Tongue (tissue), 2 donors: ENCODE results near the gene MUC5B. TPM values are rescaled to one million over a fixed set of nuclear protein-coding genes. Genes with fewer than 3 reads are reported as not detected.
A peak's percentile ranks its signal among the peaks of the same experiment; 100 is the strongest.
"Not testable (repeated sequence)": the region's sequence is repeated elsewhere in the genome, so short reads cannot be mapped to it uniquely, and the experiment has no call there.

Experiments used
- DNase-seq: peaks from one replicate; pipeline ENCODE4 v3.0.0-alpha.2; 2015
- total RNA-seq: library from RNA; depleted of rRNA; stranded (reverse); fragments of >200 nt; gene quantifications from one replicate; pipeline ENCODE4 v1.2.3, GENCODE V29; 2014

Gene MUC5B
- total RNA-seq, 1 donor from 2014 or later, result 159 TPM

GRCh38 chr11:1264444-1264843 lies 41.6 kb downstream of the MUC5B start:
- peak; percentile 47 for DNase-seq

GRCh38 chr11:1265480-1265879 lies 42.6 kb downstream of the MUC5B start:
- not testable (repeated sequence) for DNase-seq

DNA sequence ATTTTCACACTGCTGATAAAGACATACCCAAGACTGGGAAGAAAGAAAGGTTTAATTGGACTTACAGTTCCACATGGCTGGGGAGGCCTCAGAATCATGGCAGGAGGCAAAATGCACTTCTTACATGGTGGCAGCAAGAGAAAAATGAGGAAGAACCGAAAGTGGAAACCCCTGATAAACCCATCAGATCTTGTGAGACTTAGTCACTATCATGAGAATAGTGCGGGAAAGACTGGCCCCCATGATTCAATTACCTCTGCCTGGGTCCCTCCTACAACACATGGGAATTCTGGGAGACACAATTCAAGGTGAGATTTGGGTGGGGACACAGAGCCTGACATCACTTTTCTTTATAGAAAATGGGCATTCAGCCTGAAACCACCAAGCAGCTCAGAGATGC lies 44.1 kb downstream of the MUC5B start:
- not testable (repeated sequence) for DNase-seq

- no peak for DNase-seq
Observed at GRCh38 chr11:1267441-1268100, 44.7 kb downstream of the MUC5B start.

DNA sequence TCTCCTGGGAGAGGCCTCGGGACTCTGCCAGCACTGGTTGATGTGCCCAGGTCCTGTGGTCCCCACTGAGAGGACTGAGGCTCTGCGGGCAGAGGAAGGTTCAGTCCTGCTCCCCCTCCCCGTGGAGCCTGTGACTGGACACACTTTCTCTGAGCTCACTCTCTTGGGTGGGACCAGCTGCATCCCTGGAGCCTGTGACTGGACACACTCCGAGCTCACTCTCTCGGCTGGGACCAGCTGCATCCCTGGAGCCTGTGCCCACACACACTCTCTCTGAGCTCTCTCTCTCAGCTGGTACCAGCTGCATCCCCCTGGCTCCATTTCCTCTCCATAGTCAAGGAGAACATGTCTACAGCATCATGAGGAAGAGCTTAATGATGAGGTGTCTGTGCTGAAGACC lies 47.1 kb downstream of the MUC5B start:
- no peak for DNase-seq

- no peak for DNase-seq
Observed at GRCh38 chr11:1270476-1270875, 47.6 kb downstream of the MUC5B start.

GRCh38 chr11:1271002-1271401 lies 48.1 kb downstream of the MUC5B start:
- DNase-seq, result no peak

DNA sequence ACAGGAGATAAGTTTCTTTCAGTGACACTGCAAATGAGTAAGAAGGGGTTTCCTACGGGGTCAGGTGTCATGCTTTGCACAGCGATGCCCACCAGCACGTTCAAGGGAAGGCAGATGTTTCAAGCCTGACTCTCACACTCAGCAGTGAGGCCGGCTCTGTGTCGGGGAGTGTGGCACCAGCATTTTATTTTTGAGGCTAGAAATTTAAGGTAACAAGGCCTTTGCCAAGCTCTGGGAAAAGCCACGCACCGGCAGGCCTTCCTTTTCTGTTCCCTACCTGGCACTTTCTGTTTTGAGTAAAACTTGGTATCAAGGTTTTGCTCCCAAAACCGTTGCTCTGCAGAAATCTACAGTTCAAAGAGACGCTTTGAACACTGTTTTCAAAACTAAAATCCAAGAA lies 48.5 kb downstream of the MUC5B start:
- DNase-seq, result no peak

DNA sequence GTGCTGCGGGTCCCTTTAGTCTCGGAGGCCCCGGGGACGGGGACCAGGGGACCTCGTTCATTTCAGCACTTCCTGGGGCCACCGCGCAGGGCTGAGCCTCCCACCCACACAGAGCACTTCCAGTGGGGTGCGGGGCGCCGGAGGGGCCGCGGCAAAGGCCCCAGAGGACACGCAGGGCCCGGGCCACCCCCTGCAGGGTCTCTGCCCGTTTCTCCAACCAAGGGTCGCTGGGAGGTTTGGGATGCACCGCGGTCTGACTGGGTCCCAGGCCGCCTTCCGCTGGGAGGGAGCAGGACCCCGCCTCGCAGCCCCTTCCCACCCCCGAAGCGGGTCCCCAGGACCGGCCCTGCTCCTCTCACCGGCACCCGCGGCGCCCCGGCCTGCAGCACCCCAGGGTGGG lies 49.1 kb downstream of the MUC5B start:
- no peak for DNase-seq

DNA sequence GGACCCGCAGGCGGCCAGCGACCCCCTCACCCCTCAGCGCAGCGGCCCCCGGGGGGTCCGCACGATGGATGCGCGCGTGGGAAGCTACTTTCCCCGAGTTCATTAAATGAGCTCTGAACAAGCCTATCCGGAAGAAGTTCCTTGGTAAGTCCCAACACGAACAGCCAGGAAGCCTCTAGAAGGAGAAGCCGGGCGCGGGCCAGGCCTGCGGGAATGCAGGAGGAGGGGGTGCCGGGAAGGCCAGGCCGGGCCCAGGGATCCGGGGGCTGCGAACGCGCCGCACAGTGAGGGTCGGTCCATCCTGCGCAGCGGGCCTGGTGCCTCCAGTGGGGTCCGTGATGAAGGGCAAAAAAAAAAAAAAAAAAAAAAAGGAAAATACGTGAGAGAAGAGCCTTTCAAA lies 49.7 kb downstream of the MUC5B start:
- no peak for DNase-seq

DNA sequence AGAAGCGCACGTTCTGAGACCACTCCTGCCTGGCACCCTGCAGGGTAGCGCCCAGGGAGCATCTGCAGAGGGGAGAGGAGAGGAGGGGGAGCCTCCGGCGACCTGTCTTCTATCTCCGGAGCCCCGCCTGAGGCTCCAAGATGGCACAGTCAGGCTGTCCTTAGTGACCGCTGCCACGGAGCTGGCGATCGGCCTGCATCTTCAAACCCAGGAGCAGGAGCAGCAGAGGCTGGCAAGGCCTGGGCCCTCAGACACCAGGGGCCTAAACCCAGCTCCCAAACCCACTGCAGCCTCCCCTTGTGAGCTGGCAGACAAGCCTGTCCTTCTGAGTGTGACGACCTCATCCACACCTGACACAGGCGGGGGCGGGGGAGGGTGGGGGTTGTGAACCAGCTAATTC lies 51.6 kb downstream of the MUC5B start:
- no peak for DNase-seq

DNA sequence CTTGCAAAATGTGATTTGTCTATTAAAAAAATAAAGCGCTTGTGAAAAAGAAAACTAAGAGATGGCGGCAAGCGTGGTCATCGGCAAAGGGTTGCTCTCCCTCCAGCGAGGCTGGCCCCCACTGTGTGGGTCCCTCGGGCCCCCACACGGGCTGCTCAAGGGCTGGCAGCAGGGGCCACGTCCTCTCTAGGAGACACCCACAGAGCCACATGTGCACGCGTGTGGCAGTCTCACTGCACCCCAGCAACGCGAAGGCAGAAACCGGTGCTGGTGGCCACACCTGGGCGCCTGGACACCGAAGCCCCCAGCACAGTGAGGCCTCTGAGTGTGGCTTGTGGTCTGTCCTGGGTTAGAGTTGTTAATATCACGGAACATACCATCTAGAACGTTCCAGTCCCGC lies 52.2 kb downstream of the MUC5B start:
- no peak for DNase-seq

DNA sequence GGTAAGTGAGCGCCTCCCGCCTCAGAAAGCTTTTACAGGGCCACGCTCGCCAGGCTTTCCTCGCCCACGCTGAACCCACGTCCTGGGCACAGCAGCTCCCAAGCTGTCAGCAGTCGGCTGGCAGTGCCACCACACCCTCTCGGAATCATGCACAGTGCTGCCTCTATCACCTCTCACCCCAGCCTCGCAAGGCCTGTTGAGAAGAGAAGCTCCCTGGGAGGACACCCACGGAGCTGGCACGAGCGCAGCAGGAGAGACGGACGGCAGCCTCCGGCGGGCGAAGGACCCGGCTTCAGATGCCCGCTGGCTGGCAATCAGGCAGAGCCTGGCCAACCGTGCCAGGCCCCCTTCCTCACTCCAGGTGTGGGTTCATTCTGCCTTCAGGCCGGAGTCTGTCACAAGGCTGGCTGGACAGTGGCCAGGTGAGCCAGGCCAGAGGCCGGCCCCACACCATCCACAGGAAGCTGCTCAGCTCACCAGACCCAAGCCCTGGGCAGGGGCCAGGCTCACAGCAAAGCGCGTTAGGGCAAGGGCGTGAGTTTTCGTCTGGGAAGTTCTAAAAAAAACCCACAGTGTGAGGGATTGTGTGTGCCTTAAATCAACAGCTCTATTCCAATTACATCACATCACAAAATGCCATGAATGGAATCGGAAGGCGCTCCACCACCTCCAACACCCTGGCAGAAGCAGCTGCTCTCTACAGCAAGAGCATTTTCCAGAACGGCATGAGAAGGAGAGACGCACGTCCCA lies 53.4 kb downstream of the MUC5B start:
- peak; percentile 21 for DNase-seq

DNA sequence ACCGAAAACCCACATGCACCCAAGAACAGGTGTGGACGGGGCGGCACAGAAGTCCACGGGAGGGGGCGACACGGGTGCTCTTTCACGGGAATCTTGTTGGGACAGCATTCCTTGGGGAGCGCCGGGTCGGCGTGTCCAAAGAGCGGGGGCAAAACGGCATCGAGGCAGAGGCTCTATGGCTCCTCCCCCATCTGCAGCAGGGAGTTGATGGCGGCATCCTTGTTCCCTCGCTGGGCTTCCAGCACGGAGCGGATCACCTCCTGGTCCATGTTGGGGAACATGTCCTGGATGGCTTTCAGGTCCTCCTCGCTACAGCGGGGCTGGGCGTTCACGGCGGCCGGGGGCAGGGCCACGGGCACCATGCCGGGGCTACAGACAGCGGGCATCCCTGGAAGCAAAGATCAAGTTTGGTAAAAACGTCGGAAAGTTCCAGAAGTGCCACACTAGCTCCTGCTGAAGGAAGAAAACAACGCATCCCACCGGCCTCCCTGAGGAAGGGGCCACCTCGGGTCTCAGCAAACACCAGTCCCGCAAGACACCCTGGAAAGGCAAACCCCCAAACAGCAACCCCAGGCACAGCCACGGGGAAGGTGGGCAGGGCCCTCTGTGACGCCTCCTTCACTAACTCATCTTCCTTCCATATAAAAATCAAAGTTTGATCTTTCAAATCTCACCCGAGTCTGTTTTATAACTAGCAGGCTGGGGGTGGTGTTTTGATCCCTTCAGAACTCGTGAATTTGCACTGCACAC lies 54.2 kb downstream of the MUC5B start:
- no peak for DNase-seq

DNA sequence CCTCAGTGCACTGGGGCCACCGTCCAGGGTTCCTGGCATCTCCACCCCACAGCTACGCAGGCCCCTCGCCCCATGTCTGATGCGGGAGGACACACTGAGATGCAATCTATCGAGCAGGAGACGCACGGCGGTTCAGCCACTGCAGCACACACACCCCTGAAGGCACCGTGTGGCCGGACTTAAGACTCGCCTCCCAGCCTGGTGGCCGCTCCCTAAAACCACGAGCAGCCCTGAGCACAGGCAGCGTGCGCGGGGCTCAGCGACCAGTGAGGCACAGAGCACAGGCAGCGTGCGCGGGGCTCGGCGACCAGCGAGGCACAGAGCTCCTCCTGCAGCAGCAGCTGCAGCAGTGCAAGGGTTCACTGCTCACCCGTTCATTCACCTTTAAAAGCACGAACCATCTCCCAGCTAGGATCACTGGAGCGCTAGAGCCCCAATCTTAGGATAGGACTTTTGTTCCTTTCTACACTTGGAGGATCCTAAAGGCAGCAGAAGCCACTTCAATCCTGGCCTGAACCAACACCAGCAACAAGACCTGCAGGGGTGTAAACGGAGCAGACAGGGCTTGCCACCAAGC lies 55.2 kb downstream of the MUC5B start:
- DNase-seq, result no peak

DNA sequence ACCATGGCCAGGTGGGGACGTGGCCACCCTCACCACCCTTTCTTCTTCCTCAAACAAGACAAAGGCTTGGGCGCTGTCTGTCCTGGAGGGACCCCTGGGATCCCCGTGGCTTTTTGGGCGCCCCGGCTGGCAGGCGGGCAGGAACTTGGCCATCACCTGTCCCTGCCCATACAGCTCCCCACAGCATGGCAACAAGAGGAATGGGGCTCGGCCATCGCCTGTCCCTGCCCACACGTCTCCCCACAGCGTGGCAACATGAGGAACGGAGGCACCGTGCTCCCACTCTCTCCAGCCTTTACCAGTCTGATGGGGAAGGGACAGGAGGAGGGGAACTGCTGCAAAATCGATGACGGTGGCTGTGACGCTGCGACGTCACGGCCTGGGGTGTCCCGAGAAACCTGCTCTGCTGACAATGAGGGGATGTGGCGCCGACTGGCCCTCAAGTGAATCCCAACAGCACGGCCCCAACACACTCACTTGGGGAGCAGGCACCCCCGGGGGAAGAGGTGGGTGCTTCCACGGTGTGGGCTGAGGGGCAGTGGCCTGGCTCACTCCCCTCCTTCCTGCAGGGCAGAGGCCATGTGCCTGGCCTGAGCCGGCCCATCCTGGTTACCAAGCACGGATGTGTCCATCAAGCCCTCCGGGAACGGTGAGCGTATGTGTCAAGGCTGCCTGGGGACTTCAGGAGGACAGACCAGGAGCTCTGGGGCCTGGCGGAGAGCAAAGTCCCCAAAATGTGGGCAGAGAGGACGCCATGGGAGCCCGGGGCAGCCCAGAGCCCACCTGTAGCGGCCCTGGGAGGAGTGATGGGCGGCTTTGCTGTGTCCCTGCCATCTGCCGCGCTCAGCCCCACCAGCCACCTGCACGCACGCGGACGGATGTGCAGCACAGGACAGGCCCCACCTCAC lies 56.2 kb downstream of the MUC5B start:
- DNase-seq, result no peak

GRCh38 chr11:1279674-1280055 lies 56.8 kb downstream of the MUC5B start:
- no peak for DNase-seq

GRCh38 chr11:1280116-1281035 lies 57.5 kb downstream of the MUC5B start:
- DNase-seq, result no peak

GRCh38 chr11:1281326-1281973 lies 58.6 kb downstream of the MUC5B start:
- DNase-seq, result no peak

GRCh38 chr11:1281974-1282365 lies 59.1 kb downstream of the MUC5B start:
- DNase-seq, result no peak
